Measurements from ENCODE around the gene ZNF791. TPM values are rescaled to one million over a fixed set of nuclear protein-coding genes. Genes with fewer than 3 reads are reported as not detected.
A peak's percentile ranks its signal among the peaks of the same experiment; 100 is the strongest.

Gene ZNF791
- total RNA-seq, 2 experiments from 2014 or later = 26.6 to 29.4 TPM

DNA sequence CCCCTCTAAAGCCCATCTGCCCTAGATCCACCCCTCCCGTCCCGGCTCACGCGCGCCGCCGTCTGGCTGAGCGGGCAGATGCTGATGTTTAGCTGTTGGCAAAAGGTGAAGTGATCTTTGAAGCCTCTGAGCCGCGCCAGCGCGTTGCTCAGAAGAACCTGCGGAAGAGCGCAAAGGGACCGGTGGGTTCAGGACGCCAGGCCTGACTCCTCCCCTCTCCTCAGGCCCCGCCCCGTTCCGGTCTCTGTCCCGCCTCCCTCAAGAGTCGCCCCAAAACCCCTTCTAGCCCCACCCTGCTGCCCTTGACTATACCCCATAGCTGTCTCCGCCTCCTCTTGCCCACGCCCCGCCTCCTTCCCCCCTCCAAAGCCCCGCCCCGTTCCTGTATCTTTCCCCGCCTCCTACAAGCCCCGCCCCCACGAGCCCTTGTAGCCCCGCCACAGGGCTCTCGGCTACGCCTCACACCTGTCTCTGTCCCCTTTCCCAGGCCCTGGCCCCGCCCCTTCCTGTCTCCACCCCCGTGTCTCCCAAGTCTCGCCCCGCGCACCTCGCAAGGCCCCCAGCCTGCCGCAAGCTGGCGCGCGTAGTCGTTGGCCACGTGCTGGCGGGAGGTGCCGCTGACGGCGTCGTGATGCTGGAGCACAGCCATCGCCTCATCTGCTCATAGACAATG lies 46.3 kb downstream of the ZNF791 start:
- no peaks in the 10 kb centered on the region for H3K4me1 Mint-ChIP-seq (ENCODE audit: low read depth)
- CTCF ChIA-PET = interaction anchor here (1.3 to 1.4 kb wide), 2 partner anchors 15 to 17 kb away, joined by 3 read pairs; no protein-coding TSS in a partner anchor
- no peak overlapping the region for H3K27ac Mint-ChIP-seq
- H3K9me3 Mint-ChIP-seq (ENCODE audit: insufficient read depth) = no peaks in the 10 kb centered on the region
- ATAC-seq (peak; percentile 35), DNase-seq (no peak)
- no peaks in the 10 kb centered on the region for H3K27me3 Mint-ChIP-seq (ENCODE audit: low read depth)
- H3K4me3 Mint-ChIP-seq = no peak overlapping the region
- peaks cover 50% of the 10 kb centered on the region for H3K36me3 Mint-ChIP-seq (ENCODE audit: low read depth)
- POLR2A ChIA-PET = no interaction called here

GRCh38 chr19:12657966-12658365 lies 47.2 kb downstream of the ZNF791 start:
- DNase-seq = no peak
- Mint-ChIP-seq H3K27me3 (ENCODE audit: low read depth) (no peaks in the 10 kb centered on the region), H3K9me3 (ENCODE audit: insufficient read depth) (no peaks in the 10 kb centered on the region), H3K36me3 (ENCODE audit: low read depth) (peaks cover 48% of the 10 kb centered on the region), H3K27ac (no peak overlapping the region), H3K4me3 (no peak overlapping the region), H3K4me1 (ENCODE audit: low read depth) (no peaks in the 10 kb centered on the region)
- no peak for ATAC-seq
- ChIA-PET CTCF (interaction anchor here (1.3 kb wide), 1 partner anchor 18 kb away, joined by 3 read pairs; no protein-coding TSS in a partner anchor), POLR2A (no interaction called here)

DNA sequence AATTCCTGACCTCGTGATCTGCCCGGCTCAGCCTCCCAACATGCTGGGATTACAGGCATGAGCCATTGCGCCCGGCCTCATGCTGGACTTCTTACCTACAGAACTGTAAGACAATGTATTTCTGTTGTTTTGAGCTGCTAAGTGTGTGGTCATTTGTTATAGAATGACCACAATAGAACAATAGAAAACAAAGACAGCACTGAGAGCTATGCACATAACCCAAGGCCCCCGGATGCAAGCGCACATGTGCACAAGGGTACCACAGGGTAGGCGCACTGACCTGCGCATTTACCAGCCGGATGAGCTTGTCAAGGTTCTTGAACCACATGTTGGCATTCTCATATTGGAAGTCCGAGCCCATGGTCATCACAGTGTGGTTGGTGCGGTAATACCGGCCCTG lies 50.3 kb downstream of the ZNF791 start:
- DNase-seq (no peak), ATAC-seq (no peak)
- Mint-ChIP-seq H3K9me3 (ENCODE audit: insufficient read depth) (no peaks in the 10 kb centered on the region), H3K4me3 (no peak overlapping the region), H3K36me3 (ENCODE audit: low read depth) (peaks cover 57% of the 10 kb centered on the region), H3K27ac (no peak overlapping the region), H3K4me1 (ENCODE audit: low read depth) (peaks cover 22% of the 10 kb centered on the region), H3K27me3 (ENCODE audit: low read depth) (no peaks in the 10 kb centered on the region)
- POLR2A ChIA-PET = no interaction called here
- CTCF ChIA-PET = interaction anchor here (0.6 kb wide), 1 partner anchor 1772 kb away, joined by 3 read pairs; no protein-coding TSS in a partner anchor

DNA sequence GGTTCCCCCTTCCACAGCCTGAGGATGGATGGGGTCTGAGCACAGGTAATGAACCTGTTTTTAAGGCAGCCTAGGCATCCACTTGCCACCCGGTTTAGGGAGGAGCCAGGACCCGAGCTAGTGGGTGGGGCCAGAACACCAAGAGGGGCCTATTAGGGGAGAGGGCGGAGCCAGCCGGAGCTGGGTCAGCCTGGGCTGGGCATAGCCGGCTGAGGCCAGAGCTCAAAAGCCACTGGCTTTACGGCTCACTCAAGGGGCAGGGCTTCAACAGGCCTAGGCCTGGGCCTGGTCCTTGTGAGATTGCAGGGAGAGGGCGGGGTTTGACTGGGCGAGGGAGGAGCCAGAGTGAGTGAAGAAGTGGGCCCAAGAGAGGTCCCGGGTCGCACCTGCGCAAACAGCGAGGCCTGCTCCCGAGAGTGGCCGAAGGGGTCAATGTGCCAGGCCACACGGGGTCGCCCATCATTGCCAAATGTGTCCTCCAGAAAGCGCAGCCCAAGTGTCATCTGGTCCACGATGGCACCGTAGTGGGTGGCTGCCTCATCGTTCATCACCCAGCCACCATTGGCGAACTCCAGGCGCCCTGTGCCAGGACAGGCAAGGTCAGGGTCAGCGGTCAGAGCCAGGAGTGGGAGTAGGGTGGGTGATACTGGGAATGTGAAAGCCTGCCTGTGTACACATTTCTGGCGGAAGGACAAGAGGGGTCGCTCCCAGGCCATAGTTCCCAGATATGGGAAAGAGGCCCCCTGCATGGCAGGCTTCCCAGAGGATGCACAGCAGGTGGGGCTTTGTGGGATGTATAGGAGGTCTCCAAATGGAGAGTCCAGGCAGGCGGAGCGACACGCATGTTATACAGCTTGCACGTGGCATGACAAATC lies 53.9 kb downstream of the ZNF791 start:
- peak overlapping the region; percentile 78 for H3K27ac Mint-ChIP-seq
- DNase-seq = no peak
- POLR2A ChIA-PET = no interaction called here
- no peaks in the 10 kb centered on the region for H3K9me3 Mint-ChIP-seq (ENCODE audit: insufficient read depth)
- H3K4me3 Mint-ChIP-seq = peak overlapping the region; percentile 86
- H3K4me1 Mint-ChIP-seq (ENCODE audit: low read depth) = peaks cover 40% of the 10 kb centered on the region
- H3K27me3 Mint-ChIP-seq (ENCODE audit: low read depth) = no peaks in the 10 kb centered on the region
- CTCF ChIA-PET = interaction anchor here (1.6 kb wide), 1 partner anchor 51 kb away, joined by 3 read pairs; no protein-coding TSS in a partner anchor
- ATAC-seq = no peak
- H3K36me3 Mint-ChIP-seq (ENCODE audit: low read depth) = peaks cover 46% of the 10 kb centered on the region

DNA sequence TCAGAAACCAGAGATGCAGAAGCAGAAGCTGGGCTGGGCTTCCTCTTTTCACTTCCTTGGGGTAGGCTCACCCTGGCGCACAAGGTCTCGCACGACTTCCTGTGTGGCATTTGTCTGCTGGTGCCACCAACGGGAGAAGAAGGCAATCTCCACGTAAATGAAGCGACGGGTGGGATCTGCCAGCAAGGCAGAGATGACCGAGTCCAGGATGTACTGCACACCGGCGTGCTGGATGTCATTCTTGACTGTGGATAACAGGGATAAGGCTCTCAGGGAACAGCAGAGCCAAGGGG lies 54.5 kb downstream of the ZNF791 start:
- ChIA-PET CTCF (interaction anchor here (1.5 to 2.2 kb wide), 3 partner anchors 26 to 101 kb away, joined by 3 to 10 read pairs (median 9); no protein-coding TSS in a partner anchor), POLR2A (no interaction called here)
- Mint-ChIP-seq H3K27ac (peak overlapping the region; percentile 78), H3K9me3 (ENCODE audit: insufficient read depth) (no peaks in the 10 kb centered on the region), H3K27me3 (ENCODE audit: low read depth) (no peaks in the 10 kb centered on the region), H3K36me3 (ENCODE audit: low read depth) (peaks cover 47% of the 10 kb centered on the region), H3K4me1 (ENCODE audit: low read depth) (peaks cover 43% of the 10 kb centered on the region), H3K4me3 (peak overlapping the region; percentile 86)
- peak; percentile 27 for ATAC-seq
- peak; percentile 82 for DNase-seq

DNA sequence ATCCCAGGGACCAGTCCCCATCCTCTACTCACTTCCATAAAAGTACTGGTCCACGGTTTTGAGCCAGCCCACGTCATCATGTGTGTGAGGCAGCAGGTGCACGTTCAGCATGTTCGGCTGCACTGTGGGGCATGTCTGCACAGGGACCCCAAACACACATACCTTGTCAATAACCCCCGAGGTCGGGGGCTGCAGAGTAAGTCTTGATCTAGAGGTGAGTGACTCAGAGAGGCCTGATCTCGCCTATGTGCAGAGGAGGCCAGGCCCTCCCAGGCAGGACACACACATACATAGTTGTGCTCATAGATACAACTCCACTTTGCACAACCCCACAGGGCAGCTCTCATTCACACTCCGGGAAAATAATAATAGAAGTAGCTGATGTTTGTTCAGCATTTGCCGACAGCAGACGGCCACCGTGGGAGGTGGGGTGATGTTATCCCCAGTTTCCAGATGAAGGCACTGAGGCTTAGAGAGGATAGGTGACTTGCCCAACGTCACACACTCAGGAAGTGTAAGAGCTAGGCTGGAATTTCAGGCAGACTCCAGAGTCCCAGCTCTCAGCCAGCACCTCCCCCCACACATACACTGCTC lies 55.0 kb downstream of the ZNF791 start:
- Mint-ChIP-seq H3K27me3 (ENCODE audit: low read depth) (no peaks in the 10 kb centered on the region), H3K27ac (peak overlapping the region; percentile 78), H3K36me3 (ENCODE audit: low read depth) (peaks cover 47% of the 10 kb centered on the region), H3K4me1 (ENCODE audit: low read depth) (peaks cover 49% of the 10 kb centered on the region), H3K9me3 (ENCODE audit: insufficient read depth) (no peaks in the 10 kb centered on the region), H3K4me3 (peak overlapping the region; percentile 86)
- CTCF ChIA-PET = interaction anchor here (0.6 to 2.2 kb wide), 5 partner anchors 22 to 102 kb away, joined by 3 to 10 read pairs (median 3); no protein-coding TSS in a partner anchor
- ATAC-seq (peak; percentile 9), DNase-seq (peak; percentile 43)
- POLR2A ChIA-PET = interaction anchor here (0.6 to 1.0 kb wide), 4 partner anchors 26 to 272 kb away, joined by 3 read pairs; no protein-coding TSS in a partner anchor

GRCh38 chr19:12666265-12667048 lies 55.7 kb downstream of the ZNF791 start, which contains the start of the genes MAN2B1 and WDR83:
Gene MAN2B1 (minus strand): TSS chr19:12666742. CDS start chr19:12666701, 41 bp downstream.
Gene WDR83 (plus strand): TSS chr19:12666807. CDS start chr19:12669791, 2,984 bp downstream.
- H3K9me3 Mint-ChIP-seq (ENCODE audit: insufficient read depth) = no peaks in the 10 kb centered on the region
- H3K27ac Mint-ChIP-seq = peak within 1 kb of the TSS; percentile 78
- H3K36me3 Mint-ChIP-seq (ENCODE audit: low read depth) = peaks cover 40% of the 10 kb centered on the region
- ATAC-seq = peak; percentile 78
- H3K4me1 Mint-ChIP-seq (ENCODE audit: low read depth) = peaks cover 51% of the 10 kb centered on the region
- peak within 1 kb of the TSS; percentile 86 for H3K4me3 Mint-ChIP-seq
- peak; percentile 79 for DNase-seq
- H3K27me3 Mint-ChIP-seq (ENCODE audit: low read depth) = no peaks in the 10 kb centered on the region
- POLR2A ChIA-PET = interaction anchor here (0.6 to 1.0 kb wide), 4 partner anchors 26 to 271 kb away, joined by 3 read pairs; no protein-coding TSS in a partner anchor
- CTCF ChIA-PET = interaction anchor here (0.6 to 2.2 kb wide), 4 partner anchors 22 to 103 kb away, joined by 3 to 10 read pairs (median 6); no protein-coding TSS in a partner anchor

DNA sequence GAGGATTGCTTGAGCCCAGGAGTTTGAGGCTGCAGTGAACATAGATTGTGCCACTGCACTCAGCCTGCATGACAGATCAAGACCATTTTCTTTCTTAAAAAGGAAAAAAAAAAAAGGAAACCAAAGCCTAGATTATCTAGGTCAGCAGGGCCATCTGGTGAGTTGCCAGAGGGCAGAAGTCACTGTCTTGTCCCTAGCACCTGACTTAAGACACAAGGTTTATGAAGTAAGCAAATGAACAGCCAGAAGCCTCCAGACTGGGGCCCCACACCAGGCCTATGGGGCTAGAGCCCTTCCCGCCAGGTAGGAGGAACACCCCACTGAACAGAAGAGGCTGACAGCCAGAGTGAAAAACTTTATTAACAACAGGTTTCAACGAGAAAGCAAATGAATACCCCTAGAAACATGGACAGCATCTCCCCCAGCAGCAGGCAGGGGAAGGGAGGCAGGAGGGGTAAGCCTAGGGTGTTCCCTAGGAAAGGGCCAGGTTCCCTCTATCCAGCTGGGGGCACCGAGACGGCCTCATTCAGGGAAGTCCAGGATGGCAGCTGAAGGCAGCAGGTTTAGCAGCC lies 57.1 kb downstream of the ZNF791 start:
- no peak for ATAC-seq
- ChIA-PET CTCF (interaction anchor here (2.2 kb wide), 1 partner anchor 28 kb away, joined by 10 read pairs; no protein-coding TSS in a partner anchor), POLR2A (interaction anchor here (0.6 kb wide), 1 partner anchor 67 kb away, joined by 3 read pairs; no protein-coding TSS in a partner anchor)
- Mint-ChIP-seq H3K4me3 (peak overlapping the region; percentile 86), H3K9me3 (ENCODE audit: insufficient read depth) (no peaks in the 10 kb centered on the region), H3K27ac (peak overlapping the region; percentile 64), H3K4me1 (ENCODE audit: low read depth) (peaks cover 54% of the 10 kb centered on the region), H3K36me3 (ENCODE audit: low read depth) (peaks cover 45% of the 10 kb centered on the region), H3K27me3 (ENCODE audit: low read depth) (no peaks in the 10 kb centered on the region)
- DNase-seq = no peak

GRCh38 chr19:12668346-12668745 lies 57.6 kb downstream of the ZNF791 start:
- ATAC-seq (no peak), DNase-seq (no peak)
- ChIA-PET POLR2A (interaction anchor here (0.6 to 1.9 kb wide), 6 partner anchors 12 to 505 kb away, joined by 3 to 14 read pairs (median 4); partner anchors contain the start of genes DHPS, GET3 and ZNF136), CTCF (interaction anchor here (1.1 to 1.8 kb wide), 2 partner anchors 105 to 577 kb away, joined by 4 read pairs; no protein-coding TSS in a partner anchor)
- Mint-ChIP-seq H3K36me3 (ENCODE audit: low read depth) (peaks cover 40% of the 10 kb centered on the region), H3K27me3 (ENCODE audit: low read depth) (no peaks in the 10 kb centered on the region), H3K4me3 (peak overlapping the region; percentile 86), H3K27ac (peak overlapping the region; percentile 100), H3K4me1 (ENCODE audit: low read depth) (peaks cover 54% of the 10 kb centered on the region), H3K9me3 (ENCODE audit: insufficient read depth) (no peaks in the 10 kb centered on the region)

GRCh38 chr19:12668932-12669269 lies 58.2 kb downstream of the ZNF791 start:
- peaks cover 51% of the 10 kb centered on the region for H3K4me1 Mint-ChIP-seq (ENCODE audit: low read depth)

More at GRCh38 chr19:12668932-12669269, 58.2 kb downstream of the ZNF791 start:
- no peaks in the 10 kb centered on the region for H3K27me3 Mint-ChIP-seq (ENCODE audit: low read depth)
- DNase-seq (peak; percentile 74), ATAC-seq (peak; percentile 24)
- ChIA-PET POLR2A (interaction anchor here (0.6 to 1.9 kb wide), 6 partner anchors 9 to 506 kb away, joined by 3 to 14 read pairs (median 4); partner anchors contain the start of genes DHPS, GET3 and ZNF136), CTCF (interaction anchor here (0.7 to 1.8 kb wide), 5 partner anchors 9 to 578 kb away, joined by 3 to 6 read pairs (median 4); no protein-coding TSS in a partner anchor)
- peak overlapping the region; percentile 100 for H3K27ac Mint-ChIP-seq
- H3K4me3 Mint-ChIP-seq = peak overlapping the region; percentile 86
- peaks cover 36% of the 10 kb centered on the region for H3K36me3 Mint-ChIP-seq (ENCODE audit: low read depth)
- no peaks in the 10 kb centered on the region for H3K9me3 Mint-ChIP-seq (ENCODE audit: insufficient read depth)
